Neural cell (in vitro differentiated cells): ENCODE data around the gene CAMK2A. TPM values are rescaled to one million over a fixed set of nuclear protein-coding genes. Genes with fewer than 3 reads are reported as not detected.

Experiments
- H2AFZ ChIP-seq: fragments of 200-600, 300-800 bp; sonication (generic), shearing (Covaris generic); 2 replicates; pipeline ENCODE4 v1.6.0; 2014; ENCODE audit warnings: low read depth, mild to moderate bottlenecking, antibody characterized with exemption, low read length, moderate library complexity
- H3F3A ChIP-seq: fragments of 200-600 bp; shearing (Covaris generic); 2 replicates; pipeline ENCODE4 v1.6.1; 2016; ENCODE audit warnings: mild to moderate bottlenecking, moderate library complexity, mixed read lengths, antibody characterized with exemption, low read length; ENCODE audit not compliant: insufficient read depth, poor library complexity, severe bottlenecking
- H3K27ac ChIP-seq: fragments of 200-600, 300-800 bp; sonication (generic), shearing (Covaris generic); 2 replicates; pipeline ENCODE4 v1.5.1; 2014; ENCODE audit warnings: mild to moderate bottlenecking, low read length, moderate library complexity
- H3K27me3 ChIP-seq: fragments of 300-800, 200-600 bp; sonication (generic), shearing (Covaris generic); 2 replicates; pipeline ENCODE4 v1.6.0; 2014; ENCODE audit warnings: mild to moderate bottlenecking, low read depth, low read length, moderate library complexity; ENCODE audit not compliant: insufficient read depth
- H3K36me3 ChIP-seq: fragments of 300-800, 200-600 bp; sonication (generic), shearing (Covaris generic); 2 replicates; pipeline ENCODE4 v1.5.1; 2014; ENCODE audit warnings: mild to moderate bottlenecking, antibody characterized with exemption, low read length, moderate library complexity; ENCODE audit not compliant: insufficient read depth
- H3K4me2 ChIP-seq: fragments of 300-800, 200-600 bp; sonication (generic), shearing (Covaris generic); 2 replicates; pipeline ENCODE4 v1.6.0; 2014; ENCODE audit warnings: mild to moderate bottlenecking, low read length
- H3K4me3 ChIP-seq: fragments of 300-800, 200-600 bp; sonication (generic), shearing (Covaris generic); 2 replicates; pipeline ENCODE4 v1.5.1; 2014; ENCODE audit warnings: mild to moderate bottlenecking, low read length, moderate library complexity
- H3K79me2 ChIP-seq: fragments of 200-600 bp; shearing (Covaris generic); replicated peaks from 2 replicates; pipeline ENCODE4 v1.6.0; 2014; ENCODE audit warnings: mild to moderate bottlenecking, low read length, moderate library complexity; ENCODE audit not compliant: insufficient read depth
- H3K9ac ChIP-seq: fragments of 300-800, 200-600 bp; sonication (generic), shearing (Covaris generic); 2 replicates; pipeline ENCODE4 v1.6.1; 2016; ENCODE audit warnings: mild to moderate bottlenecking, low read length, mixed read lengths
- H3K9me2 ChIP-seq: fragments of 200-600 bp; shearing (Covaris generic); 2 replicates; pipeline ENCODE4 v1.6.1; 2016; ENCODE audit warnings: mild to moderate bottlenecking, low read length, mixed read lengths; ENCODE audit not compliant: insufficient read depth
- H3K9me3 ChIP-seq: fragments of 200-600, 300-800 bp; sonication (generic), shearing (Covaris generic); 2 replicates; pipeline ENCODE4 v1.6.1; 2016; ENCODE audit warnings: mild to moderate bottlenecking, mixed run types, low read length, moderate library complexity, mixed read lengths
- H4K20me1 ChIP-seq: fragments of 200-600 bp; shearing (Covaris generic); 2 replicates; pipeline ENCODE4 v1.6.1; 2016; ENCODE audit warnings: mild to moderate bottlenecking, mixed run types; ENCODE audit not compliant: insufficient read depth
- EP300 ChIP-seq: fragments of 450-650 bp; conservative IDR thresholded peaks from 2 replicates; pipeline ENCODE4 v1.6.1; 2014; ENCODE audit warnings: antibody characterized with exemption, mild to moderate bottlenecking, moderate library complexity; ENCODE audit not compliant: poor library complexity, severe bottlenecking
- EZH2 ChIP-seq: fragments of 200-600, 300-800 bp; shearing (Covaris generic), sonication (generic); IDR thresholded peaks from 2 replicates; pipeline ENCODE4 v1.6.1; 2014; ENCODE audit warnings: antibody characterized with exemption, low read length, borderline replicate concordance, mild to moderate bottlenecking; ENCODE audit not compliant: insufficient read depth, poor library complexity, severe bottlenecking
- MXI1 ChIP-seq: fragments of 450-650 bp; conservative IDR thresholded peaks from 2 replicates; pipeline ENCODE4 v1.6.1; 2014; ENCODE audit warnings: antibody characterized with exemption, mild to moderate bottlenecking; ENCODE audit not compliant: poor library complexity, severe bottlenecking
- POLR2AphosphoS5 ChIP-seq: IDR thresholded peaks from 2 replicates; pipeline ENCODE4 v1.6.1; 2012
- RAD21 ChIP-seq: fragments of 450-650 bp; conservative IDR thresholded peaks from 2 replicates; pipeline ENCODE4 v1.6.1; 2014; ENCODE audit warnings: antibody characterized with exemption, mild to moderate bottlenecking, moderate library complexity
- SMC3 ChIP-seq: fragments of 450-650 bp; conservative IDR thresholded peaks from 2 replicates; pipeline ENCODE4 v1.6.1; 2014; ENCODE audit warnings: antibody characterized with exemption, mild to moderate bottlenecking, moderate library complexity; ENCODE audit not compliant: poor library complexity
- TAF1 ChIP-seq: IDR thresholded peaks from 2 replicates; pipeline ENCODE4 v1.6.1; 2012; ENCODE audit warnings: low read depth
- polyA plus RNA-seq: library from polyadenylated mRNA; depleted of rRNA; stranded (reverse); fragments of >200 nt; gene quantifications from 2 replicates; pipeline ENCODE4 v1.2.3, GENCODE V29; 2014
- TF ChIP-seq, protein P1 (sequence below): IDR thresholded peaks from 2 replicates; pipeline ENCODE4 v1.6.1; 2012; ENCODE audit warnings: borderline replicate concordance
- TF ChIP-seq, protein P2 (sequence below): fragments of 450-650 bp; IDR thresholded peaks from 2 replicates; pipeline ENCODE4 v1.5.1; 2014; ENCODE audit warnings: antibody characterized with exemption, mild to moderate bottlenecking, moderate library complexity; ENCODE audit not compliant: poor library complexity, severe bottlenecking

The CAMK2A gene
- polyA plus RNA-seq, 1 donor from 2014 or later: 61.7 TPM

DNA sequence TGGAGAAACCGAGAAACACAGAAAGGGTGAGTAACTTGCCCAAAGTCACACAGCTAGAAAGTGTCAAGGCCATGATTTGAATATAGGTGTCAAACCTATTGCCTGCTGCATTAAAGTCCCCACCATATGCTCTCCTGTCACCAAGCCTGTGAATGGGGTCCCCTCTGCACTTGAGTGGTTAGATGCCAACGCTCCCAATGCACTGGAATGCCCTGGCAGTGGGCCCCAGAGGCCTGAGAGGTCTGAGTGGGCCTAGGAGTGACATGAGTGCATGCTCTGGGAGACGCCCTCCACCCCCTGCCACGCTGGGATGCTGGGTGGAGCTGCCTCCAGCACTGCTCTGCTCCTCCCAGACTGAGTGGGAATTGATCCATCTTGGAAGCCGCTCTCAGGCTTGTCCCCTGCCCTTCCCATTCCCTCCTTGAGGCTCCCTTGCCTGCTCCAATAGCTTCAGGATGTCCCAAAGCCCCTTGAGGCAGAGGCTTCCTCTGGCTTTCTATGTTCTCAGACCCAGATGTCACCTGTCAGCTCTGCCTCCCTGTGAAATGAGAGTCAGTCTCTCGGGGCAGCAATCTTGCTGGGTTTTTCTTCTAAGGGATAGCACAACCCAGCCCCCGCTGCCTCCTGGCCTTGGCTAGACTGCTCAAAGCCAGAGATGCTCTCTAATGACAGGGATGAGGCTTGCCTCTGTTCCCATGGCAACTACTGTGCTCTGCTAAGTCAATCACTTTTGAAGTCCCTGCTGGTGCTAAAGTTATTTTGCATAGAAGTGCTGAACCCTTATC is 19.7 kb upstream of the CAMK2A start:
- H3K36me3 ChIP-seq: no peaks in the 10 kb centered on the region
- no peaks in the 10 kb centered on the region for H3K27me3 ChIP-seq
- no peaks in the 10 kb centered on the region for H3K9me2 ChIP-seq
- H3K9ac ChIP-seq: peak overlapping the region; percentile 70
- H2AFZ ChIP-seq: no peak overlapping the region
- no peaks in the 10 kb centered on the region for H4K20me1 ChIP-seq
- H3F3A ChIP-seq: peaks cover 15% of the 10 kb centered on the region
- H3K79me2 ChIP-seq: no peaks in the 10 kb centered on the region
- no peaks in the 10 kb centered on the region for H3K9me3 ChIP-seq
- TF ChIP-seq POLR2AphosphoS5 (peak; percentile 77), TAF1 (no peak), EP300 (peak; percentile 89), EZH2 (no peak), MXI1 (peak; percentile 40), SMC3 (peak; percentile 64), RAD21 (peak; percentile 62)
- TF ChIP-seq, protein P1, sequence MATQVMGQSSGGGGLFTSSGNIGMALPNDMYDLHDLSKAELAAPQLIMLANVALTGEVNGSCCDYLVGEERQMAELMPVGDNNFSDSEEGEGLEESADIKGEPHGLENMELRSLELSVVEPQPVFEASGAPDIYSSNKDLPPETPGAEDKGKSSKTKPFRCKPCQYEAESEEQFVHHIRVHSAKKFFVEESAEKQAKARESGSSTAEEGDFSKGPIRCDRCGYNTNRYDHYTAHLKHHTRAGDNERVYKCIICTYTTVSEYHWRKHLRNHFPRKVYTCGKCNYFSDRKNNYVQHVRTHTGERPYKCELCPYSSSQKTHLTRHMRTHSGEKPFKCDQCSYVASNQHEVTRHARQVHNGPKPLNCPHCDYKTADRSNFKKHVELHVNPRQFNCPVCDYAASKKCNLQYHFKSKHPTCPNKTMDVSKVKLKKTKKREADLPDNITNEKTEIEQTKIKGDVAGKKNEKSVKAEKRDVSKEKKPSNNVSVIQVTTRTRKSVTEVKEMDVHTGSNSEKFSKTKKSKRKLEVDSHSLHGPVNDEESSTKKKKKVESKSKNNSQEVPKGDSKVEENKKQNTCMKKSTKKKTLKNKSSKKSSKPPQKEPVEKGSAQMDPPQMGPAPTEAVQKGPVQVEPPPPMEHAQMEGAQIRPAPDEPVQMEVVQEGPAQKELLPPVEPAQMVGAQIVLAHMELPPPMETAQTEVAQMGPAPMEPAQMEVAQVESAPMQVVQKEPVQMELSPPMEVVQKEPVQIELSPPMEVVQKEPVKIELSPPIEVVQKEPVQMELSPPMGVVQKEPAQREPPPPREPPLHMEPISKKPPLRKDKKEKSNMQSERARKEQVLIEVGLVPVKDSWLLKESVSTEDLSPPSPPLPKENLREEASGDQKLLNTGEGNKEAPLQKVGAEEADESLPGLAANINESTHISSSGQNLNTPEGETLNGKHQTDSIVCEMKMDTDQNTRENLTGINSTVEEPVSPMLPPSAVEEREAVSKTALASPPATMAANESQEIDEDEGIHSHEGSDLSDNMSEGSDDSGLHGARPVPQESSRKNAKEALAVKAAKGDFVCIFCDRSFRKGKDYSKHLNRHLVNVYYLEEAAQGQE: peak; percentile 78
- TF ChIP-seq, protein P2, sequence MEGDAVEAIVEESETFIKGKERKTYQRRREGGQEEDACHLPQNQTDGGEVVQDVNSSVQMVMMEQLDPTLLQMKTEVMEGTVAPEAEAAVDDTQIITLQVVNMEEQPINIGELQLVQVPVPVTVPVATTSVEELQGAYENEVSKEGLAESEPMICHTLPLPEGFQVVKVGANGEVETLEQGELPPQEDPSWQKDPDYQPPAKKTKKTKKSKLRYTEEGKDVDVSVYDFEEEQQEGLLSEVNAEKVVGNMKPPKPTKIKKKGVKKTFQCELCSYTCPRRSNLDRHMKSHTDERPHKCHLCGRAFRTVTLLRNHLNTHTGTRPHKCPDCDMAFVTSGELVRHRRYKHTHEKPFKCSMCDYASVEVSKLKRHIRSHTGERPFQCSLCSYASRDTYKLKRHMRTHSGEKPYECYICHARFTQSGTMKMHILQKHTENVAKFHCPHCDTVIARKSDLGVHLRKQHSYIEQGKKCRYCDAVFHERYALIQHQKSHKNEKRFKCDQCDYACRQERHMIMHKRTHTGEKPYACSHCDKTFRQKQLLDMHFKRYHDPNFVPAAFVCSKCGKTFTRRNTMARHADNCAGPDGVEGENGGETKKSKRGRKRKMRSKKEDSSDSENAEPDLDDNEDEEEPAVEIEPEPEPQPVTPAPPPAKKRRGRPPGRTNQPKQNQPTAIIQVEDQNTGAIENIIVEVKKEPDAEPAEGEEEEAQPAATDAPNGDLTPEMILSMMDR: peak; percentile 21
- H3K4me2 ChIP-seq: peak overlapping the region; percentile 58
- H3K27ac ChIP-seq: peak overlapping the region; percentile 97
- peak overlapping the region; percentile 61 for H3K4me3 ChIP-seq

DNA sequence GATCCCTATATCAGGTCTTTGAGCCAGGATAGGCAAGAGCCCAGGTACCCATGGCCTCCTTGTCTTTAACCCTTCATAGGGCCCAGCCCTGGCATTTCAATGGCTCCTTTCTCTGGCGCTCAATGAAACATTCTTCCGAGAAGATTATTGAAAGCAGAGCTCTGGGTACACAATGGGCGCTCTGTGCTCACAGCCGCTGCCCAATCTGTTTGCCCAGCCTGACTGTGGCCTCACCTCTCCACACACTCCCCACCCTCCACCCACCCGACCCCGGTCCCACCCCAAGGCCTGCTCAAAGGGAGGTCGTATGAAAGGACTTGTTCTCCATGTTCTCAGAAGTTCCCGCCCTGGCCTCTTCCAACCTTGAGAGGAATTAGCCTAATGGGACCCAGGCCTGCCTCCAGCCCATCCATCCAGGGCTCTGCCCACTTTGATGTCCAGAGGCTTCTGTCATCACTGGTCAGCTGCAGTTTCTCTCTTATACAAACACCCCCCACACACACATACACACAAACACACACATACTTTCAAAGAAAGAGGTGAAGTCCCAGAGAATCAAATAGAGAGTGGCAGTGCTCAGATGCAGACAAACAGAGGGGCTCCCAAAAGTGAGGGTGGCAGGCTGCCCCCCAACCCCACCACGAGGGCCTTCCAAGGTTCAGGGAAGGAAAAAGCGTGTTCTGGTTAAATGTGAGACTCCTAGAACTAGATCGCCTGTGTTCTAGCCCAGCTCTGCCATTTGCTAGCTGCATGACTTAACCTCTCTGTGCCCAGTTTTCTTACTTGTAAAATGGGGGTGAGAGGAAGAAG is 18.2 kb upstream of the CAMK2A start:
- Histone ChIP-seq H3K36me3 (no peaks in the 10 kb centered on the region), H3K79me2 (no peaks in the 10 kb centered on the region), H3K4me3 (no peak overlapping the region), H3K4me2 (no peak overlapping the region), H3K9me3 (no peaks in the 10 kb centered on the region), H4K20me1 (no peaks in the 10 kb centered on the region), H3F3A (peaks cover 15% of the 10 kb centered on the region), H3K27ac (peak overlapping the region; percentile 97), H3K9ac (peak overlapping the region; percentile 28), H3K9me2 (no peaks in the 10 kb centered on the region), H2AFZ (no peak overlapping the region), H3K27me3 (peaks cover 9% of the 10 kb centered on the region)
- TF ChIP-seq POLR2AphosphoS5 (no peak), RAD21 (no peak), SMC3 (no peak), EP300 (no peak), EZH2 (no peak), TAF1 (no peak), MXI1 (no peak)
- TF ChIP-seq, protein P2: no peak
- TF ChIP-seq, protein P1: no peak
